Esophagus squamous epithelium (tissue), 5 donors: Measurements from ENCODE around the gene MTAP. TPM values are rescaled to one million over a fixed set of nuclear protein-coding genes. Genes with fewer than 3 reads are reported as not detected.

Source experiments
- DNase-seq: peaks from one replicate; lab custom pipeline; 2025; lab: John Stamatoyannopoulos, UW
- H3K27ac ChIP-seq, 4 donors: fragments of 200-600 bp; sonication (generic); one replicate each; pipeline ENCODE4 v1.5.1; 2016 to 2019; ENCODE audit warnings: mild to moderate bottlenecking in 1 of 4
- H3K27me3 ChIP-seq, 4 donors: fragments of 200-600 bp; sonication (generic); 1 replicate in 3 of 4; 2 replicates in 1 of 4; pipeline versions ENCODE4 v1.5.1 to v1.6.0; 2017 to 2021; ENCODE audit warnings: antibody characterized with exemption in 1 of 4
- H3K36me3 ChIP-seq, 3 donors: fragments of 200-600 bp; sonication (generic); one replicate each; pipeline ENCODE4 v1.5.1; 2016 to 2019
- H3K4me1 ChIP-seq, 3 donors: fragments of 200-600 bp; sonication (generic); one replicate each; pipeline ENCODE4 v1.5.1; 2017 to 2019
- H3K4me3 ChIP-seq, 4 donors: fragments of 200-600 bp; sonication (generic); 1 replicate in 3 of 4; 2 replicates in 1 of 4; pipeline ENCODE4 v1.5.1; 2016 to 2019; ENCODE audit warnings: mild to moderate bottlenecking in 2 of 4, moderate library complexity in 1 of 4
- H3K9me3 ChIP-seq, 3 donors: fragments of 200-600 bp; sonication (generic); one replicate each; pipeline ENCODE4 v1.5.1; 2016 to 2019
- CTCF ChIP-seq, 6 experiments: fragments of 450-650 bp in 4 of 6; fragments of 200-600 bp in 2 of 6; sonication (generic) in 2 of 6; IDR thresholded peaks; one replicate each; pipeline ENCODE4 v1.5.1; 2016 to 2019; ENCODE audit warnings: antibody characterized with exemption in 6 of 6, mild to moderate bottlenecking in 4 of 6, moderate library complexity in 4 of 6
- POLR2A ChIP-seq, 4 donors: fragments of 450-650 bp; IDR thresholded peaks; one replicate each; pipeline ENCODE4 v1.6.1; 2017; ENCODE audit warnings: antibody characterized with exemption in 4 of 4, mild to moderate bottlenecking in 4 of 4, moderate library complexity in 3 of 4
- WGBS, 2 donors: methylation state at CpG; one replicate each; pipeline ENCODE4 v1.1.5; 2018; 5-methylcytosine and 5-hydroxymethylcytosine counted together
- intact Hi-C: fragments of 100-400 bp; cut with DNase I; formaldehyde crosslinking; loops from one replicate; pipeline ENCODE4 v1.15.0; 2022
- total RNA-seq, 4 donors: library from RNA; depleted of rRNA; stranded (reverse); fragments of >200 nt; gene quantifications; one replicate each; pipeline ENCODE4 v1.1.0, GENCODE V29; 2016
- donor health status: DM: yes; HTN: yes; CAD: no.

MTAP gene
- total RNA-seq, 4 donors from 2014 or later = 16.1 to 37.4 (median 27.6) TPM

- DNase-seq = no peak
- peak overlapping the region in 3 of 4 donors; percentile 6 to 44 (median 24) for H3K27ac ChIP-seq
- WGBS, 2 donors = 24% methylated on average over 2 of the region's 2 CpGs
- H3K4me1 ChIP-seq = peaks cover 0 to 89% (median 15%) of the 10 kb centered on the region in 3 donors
- no peaks in the 10 kb centered on the region for H3K27me3 ChIP-seq
- intact Hi-C loops = loop anchor here (10.0 kb wide), 3 partner anchors 184 to 424 kb away; partner anchors contain the start of genes CDKN2A and CDKN2B-AS1
- H3K4me3 ChIP-seq = no peak overlapping the region
- no peak for TF ChIP-seq CTCF (IDR thresholded peaks at IDR 0.05)
- no peak for TF ChIP-seq POLR2A (IDR thresholded peaks at IDR 0.05)
- peaks cover 0 to 42% (median 0%) of the 10 kb centered on the region in 3 donors for H3K36me3 ChIP-seq
- H3K9me3 ChIP-seq = no peaks in the 10 kb centered on the region
These were observed 8.0 kb downstream of the MTAP start for GRCh38 chr9:21810388-21810787.

GRCh38 chr9:21810881-21811280 is 8.4 kb downstream of the MTAP start:
- intact Hi-C loops = loop anchor here (10.0 kb wide), 3 partner anchors 184 to 424 kb away; partner anchors contain the start of genes CDKN2A and CDKN2B-AS1
- Histone ChIP-seq H3K27ac (peak overlapping the region in 3 of 4 donors; percentile 6 to 62 (median 24)), H3K36me3 (peaks cover 0 to 47% (median 0%) of the 10 kb centered on the region in 3 donors), H3K27me3 (no peaks in the 10 kb centered on the region), H3K4me3 (no peak overlapping the region), H3K9me3 (no peaks in the 10 kb centered on the region), H3K4me1 (peaks cover 0 to 84% (median 15%) of the 10 kb centered on the region in 3 donors)
- DNase-seq = no peak
- 29 to 39% methylated on average over 3 to 5 of the region's 6 CpGs for WGBS, 2 donors
- TF ChIP-seq POLR2A (IDR thresholded peaks at IDR 0.05) (no peak), CTCF (IDR thresholded peaks at IDR 0.05) (no peak)

GRCh38 chr9:21811914-21812313 is 9.5 kb downstream of the MTAP start:
- peak overlapping the region; percentile 7 to 71 (median 58) for H3K27ac ChIP-seq

GRCh38 chr9:21812415-21812814 is 10.0 kb downstream of the MTAP start:
- peak overlapping the region; percentile 12 to 62 (median 36) for H3K27ac ChIP-seq
- H3K4me3 ChIP-seq = no peak overlapping the region
- TF ChIP-seq POLR2A (IDR thresholded peaks at IDR 0.05) (no peak), CTCF (IDR thresholded peaks at IDR 0.05) (no peak)
- H3K36me3 ChIP-seq = peaks cover 0 to 62% (median 5%) of the 10 kb centered on the region in 3 donors
- WGBS, 2 donors = 61 to 80% methylated on average over 2 of the region's 2 CpGs
- no peak for DNase-seq
- no peaks in the 10 kb centered on the region for H3K27me3 ChIP-seq
- H3K4me1 ChIP-seq = peaks cover 0 to 69% (median 15%) of the 10 kb centered on the region in 3 donors
- intact Hi-C loops = loop anchor here (10.0 kb wide), 3 partner anchors 182 to 422 kb away; partner anchors contain the start of genes CDKN2A and CDKN2B-AS1
- H3K9me3 ChIP-seq = no peaks in the 10 kb centered on the region

More at GRCh38 chr9:21811914-21812313, 9.5 kb downstream of the MTAP start:
- WGBS, 2 donors = 89 to 100% methylated on average over 1 to 2 of the region's 3 CpGs
- intact Hi-C loops = loop anchor here (10.0 kb wide), 3 partner anchors 183 to 423 kb away; partner anchors contain the start of genes CDKN2A and CDKN2B-AS1
- Histone ChIP-seq H3K4me3 (no peak overlapping the region), H3K4me1 (peaks cover 0 to 74% (median 15%) of the 10 kb centered on the region in 3 donors), H3K9me3 (no peaks in the 10 kb centered on the region), H3K27me3 (no peaks in the 10 kb centered on the region), H3K36me3 (peaks cover 0 to 57% (median under 1%) of the 10 kb centered on the region in 3 donors)
- TF ChIP-seq POLR2A (IDR thresholded peaks at IDR 0.05) (no peak), CTCF (IDR thresholded peaks at IDR 0.05) (no peak)
- DNase-seq = no peak

GRCh38 chr9:21812946-21813568 is 10.6 kb downstream of the MTAP start:
- TF ChIP-seq POLR2A (IDR thresholded peaks at IDR 0.05) (no peak), CTCF (IDR thresholded peaks at IDR 0.05) (peak; percentile 67 to 94 (median 88))
- intact Hi-C loops = loop anchor here (10.0 kb wide), 3 partner anchors 182 to 422 kb away; partner anchors contain the start of genes CDKN2A and CDKN2B-AS1
- H3K4me1 ChIP-seq = peaks cover 0 to 63% (median 15%) of the 10 kb centered on the region in 3 donors
- WGBS, 2 donors = 39 to 48% methylated on average over 4 to 5 of the region's 5 CpGs
- peaks cover 0 to 69% (median 8%) of the 10 kb centered on the region in 3 donors for H3K36me3 ChIP-seq
- H3K27ac ChIP-seq = peak overlapping the region; percentile 12 to 62 (median 36)
- no peaks in the 10 kb centered on the region for H3K9me3 ChIP-seq
- DNase-seq = no peak
- no peak overlapping the region for H3K4me3 ChIP-seq
- no peaks in the 10 kb centered on the region for H3K27me3 ChIP-seq
